Loucy (cell line): ENCODE measurements around the gene RFWD3.

ENCODE experiments used
- EZH2phosphoT487 ChIP-seq: fragments of 200-600 bp; IDR thresholded peaks from 2 replicates; pipeline ENCODE4 v1.6.1; 2018; ENCODE audit warnings: antibody characterized with exemption, mild to moderate bottlenecking, moderate library complexity, borderline replicate concordance
- TF ChIP-seq, protein P1 (sequence below): fragments of 200-600 bp; sonication (generic); conservative IDR thresholded peaks from 2 replicates; pipeline ENCODE4 v1.5.1; 2014; ENCODE audit warnings: mild to moderate bottlenecking, antibody characterized with exemption, low read length

DNA sequence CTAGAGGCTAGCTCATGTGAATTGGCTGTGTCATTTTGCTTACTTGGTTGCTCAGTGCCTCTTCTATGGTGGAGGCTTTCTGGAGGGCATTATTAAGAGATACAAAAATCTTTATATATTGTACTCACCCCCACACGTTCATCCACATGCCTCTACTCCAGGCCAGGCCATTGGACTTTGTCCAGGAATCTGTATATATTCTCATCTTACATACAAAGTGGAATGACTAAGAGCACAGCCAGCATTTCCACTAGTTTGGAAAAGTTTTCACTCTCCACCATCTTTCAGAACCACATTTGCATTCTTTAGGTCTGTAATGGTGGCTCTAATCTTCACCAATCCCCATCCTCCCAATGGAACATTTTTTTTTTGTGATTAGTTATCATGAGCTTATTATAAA, 55.0 kb downstream of the RFWD3 start:
- TF ChIP-seq, protein P1, sequence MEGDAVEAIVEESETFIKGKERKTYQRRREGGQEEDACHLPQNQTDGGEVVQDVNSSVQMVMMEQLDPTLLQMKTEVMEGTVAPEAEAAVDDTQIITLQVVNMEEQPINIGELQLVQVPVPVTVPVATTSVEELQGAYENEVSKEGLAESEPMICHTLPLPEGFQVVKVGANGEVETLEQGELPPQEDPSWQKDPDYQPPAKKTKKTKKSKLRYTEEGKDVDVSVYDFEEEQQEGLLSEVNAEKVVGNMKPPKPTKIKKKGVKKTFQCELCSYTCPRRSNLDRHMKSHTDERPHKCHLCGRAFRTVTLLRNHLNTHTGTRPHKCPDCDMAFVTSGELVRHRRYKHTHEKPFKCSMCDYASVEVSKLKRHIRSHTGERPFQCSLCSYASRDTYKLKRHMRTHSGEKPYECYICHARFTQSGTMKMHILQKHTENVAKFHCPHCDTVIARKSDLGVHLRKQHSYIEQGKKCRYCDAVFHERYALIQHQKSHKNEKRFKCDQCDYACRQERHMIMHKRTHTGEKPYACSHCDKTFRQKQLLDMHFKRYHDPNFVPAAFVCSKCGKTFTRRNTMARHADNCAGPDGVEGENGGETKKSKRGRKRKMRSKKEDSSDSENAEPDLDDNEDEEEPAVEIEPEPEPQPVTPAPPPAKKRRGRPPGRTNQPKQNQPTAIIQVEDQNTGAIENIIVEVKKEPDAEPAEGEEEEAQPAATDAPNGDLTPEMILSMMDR: no peak
- TF ChIP-seq EZH2phosphoT487: no peak
